HEK293T (cell line): ENCODE data around the gene IL1RAPL1.

Experiments
- CTCF ChIA-PET: fragments of 350-600 bp; formaldehyde crosslinking; extraction: SDS; loops from one replicate; lab custom pipeline; 2021; ENCODE audit warnings: antibody characterized with exemption, inconsistent platforms; lab: Yijun Ruan, JAX
- POLR2A ChIA-PET: fragments of 350-600 bp; formaldehyde crosslinking; extraction: SDS; loops from one replicate; lab custom pipeline; 2020; ENCODE audit warnings: antibody characterized with exemption, inconsistent platforms; lab: Yijun Ruan, JAX
- DNase-seq: peaks from one replicate; pipeline ENCODE4 v3.0.0; 2012; ENCODE audit warnings: mixed read lengths; ENCODE audit errors: extremely low spot score
- ARNT ChIP-seq: fragments of 450-650 bp; IDR thresholded peaks from 2 replicates; pipeline ENCODE4 v1.6.1; 2017; ENCODE audit warnings: mild to moderate bottlenecking
- BHLHE40 ChIP-seq: fragments of 450-650 bp; IDR thresholded peaks from 2 replicates; pipeline ENCODE4 v1.6.1; 2016; ENCODE audit warnings: mild to moderate bottlenecking, moderate library complexity, borderline replicate concordance
- CTBP1 ChIP-seq: fragments of 450-650 bp; IDR thresholded peaks from 2 replicates; pipeline ENCODE4 v1.6.1; 2016; ENCODE audit warnings: borderline replicate concordance
- ELF4 ChIP-seq: fragments of 450-650 bp; IDR thresholded peaks from 2 replicates; pipeline ENCODE4 v1.6.1; 2017; ENCODE audit warnings: antibody characterized with exemption
- FOXA1 ChIP-seq: fragments of 450-650 bp; IDR thresholded peaks from 2 replicates; pipeline ENCODE4 v1.6.1; 2016; ENCODE audit warnings: mild to moderate bottlenecking
- FOXK2 ChIP-seq: fragments of 450-650 bp; IDR thresholded peaks from 2 replicates; pipeline ENCODE4 v1.6.1; 2016; ENCODE audit warnings: mild to moderate bottlenecking
- FOXM1 ChIP-seq: fragments of 450-650 bp; IDR thresholded peaks from 2 replicates; pipeline ENCODE4 v1.6.1; 2017; ENCODE audit warnings: mild to moderate bottlenecking, borderline replicate concordance
- HDGF ChIP-seq: fragments of 450-650 bp; IDR thresholded peaks from 2 replicates; pipeline ENCODE4 v1.6.1; 2017; ENCODE audit warnings: antibody characterized with exemption, borderline replicate concordance
- L3MBTL2 ChIP-seq: fragments of 450-650 bp; conservative IDR thresholded peaks from 2 replicates; pipeline ENCODE4 v1.6.1; 2016; ENCODE audit warnings: mild to moderate bottlenecking
- LEF1 ChIP-seq: fragments of 450-650 bp; IDR thresholded peaks from 2 replicates; pipeline ENCODE4 v1.6.1; 2017; ENCODE audit warnings: mild to moderate bottlenecking, borderline replicate concordance
- NFRKB ChIP-seq: fragments of 450-650 bp; IDR thresholded peaks from 2 replicates; pipeline ENCODE4 v1.6.1; 2016; ENCODE audit warnings: mild to moderate bottlenecking, moderate library complexity
- SP1 ChIP-seq: fragments of 450-650 bp; IDR thresholded peaks from 2 replicates; pipeline ENCODE4 v1.6.1; 2017
- SUZ12 ChIP-seq: fragments of 450-650 bp; IDR thresholded peaks from 2 replicates; pipeline ENCODE4 v1.6.1; 2016; ENCODE audit warnings: mild to moderate bottlenecking
- TARDBP ChIP-seq: fragments of 450-650 bp; IDR thresholded peaks from 2 replicates; pipeline ENCODE4 v1.6.1; 2016
- ZNF384 ChIP-seq: fragments of 450-650 bp; IDR thresholded peaks from 2 replicates; pipeline ENCODE4 v1.6.1; 2016
- TF ChIP-seq, protein P1 (sequence below): fragments of 450-650 bp; IDR thresholded peaks from 2 replicates; pipeline ENCODE4 v1.6.1; 2016

IL1RAPL1 gene

DNA sequence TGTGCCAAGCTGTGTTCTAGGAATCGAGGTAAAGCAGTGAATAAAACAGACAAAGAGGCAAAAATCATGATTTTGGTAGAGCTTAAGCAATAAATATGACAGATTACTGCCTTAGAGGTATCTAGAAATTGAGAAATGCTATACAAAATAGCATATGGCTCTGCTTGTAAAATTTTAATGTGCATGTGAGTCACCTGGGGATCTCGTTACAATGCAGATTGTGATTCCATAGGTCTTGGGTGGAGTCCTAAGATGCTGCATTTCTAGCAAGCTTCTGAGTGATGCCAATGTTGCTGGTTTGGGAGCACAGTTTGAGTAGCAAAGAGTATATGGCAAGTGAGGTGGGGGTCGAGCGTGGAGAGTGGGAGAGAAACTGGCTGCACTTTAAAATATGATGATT, 930.9 kb downstream of the IL1RAPL1 start:
- POLR2A ChIA-PET: no interaction called here
- CTCF ChIA-PET: no interaction called here
- TF ChIP-seq BHLHE40 (no peak), CTBP1 (no peak), SUZ12 (no peak), NFRKB (no peak), HDGF (no peak), ZNF384 (no peak), TARDBP (no peak), ELF4 (no peak), FOXK2 (no peak), ARNT (no peak), FOXM1 (no peak), FOXA1 (no peak), SP1 (no peak), LEF1 (no peak), L3MBTL2 (no peak)
- TF ChIP-seq, protein P1, sequence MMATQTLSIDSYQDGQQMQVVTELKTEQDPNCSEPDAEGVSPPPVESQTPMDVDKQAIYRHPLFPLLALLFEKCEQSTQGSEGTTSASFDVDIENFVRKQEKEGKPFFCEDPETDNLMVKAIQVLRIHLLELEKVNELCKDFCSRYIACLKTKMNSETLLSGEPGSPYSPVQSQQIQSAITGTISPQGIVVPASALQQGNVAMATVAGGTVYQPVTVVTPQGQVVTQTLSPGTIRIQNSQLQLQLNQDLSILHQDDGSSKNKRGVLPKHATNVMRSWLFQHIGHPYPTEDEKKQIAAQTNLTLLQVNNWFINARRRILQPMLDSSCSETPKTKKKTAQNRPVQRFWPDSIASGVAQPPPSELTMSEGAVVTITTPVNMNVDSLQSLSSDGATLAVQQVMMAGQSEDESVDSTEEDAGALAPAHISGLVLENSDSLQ: no peak
- no peak for DNase-seq

DNA sequence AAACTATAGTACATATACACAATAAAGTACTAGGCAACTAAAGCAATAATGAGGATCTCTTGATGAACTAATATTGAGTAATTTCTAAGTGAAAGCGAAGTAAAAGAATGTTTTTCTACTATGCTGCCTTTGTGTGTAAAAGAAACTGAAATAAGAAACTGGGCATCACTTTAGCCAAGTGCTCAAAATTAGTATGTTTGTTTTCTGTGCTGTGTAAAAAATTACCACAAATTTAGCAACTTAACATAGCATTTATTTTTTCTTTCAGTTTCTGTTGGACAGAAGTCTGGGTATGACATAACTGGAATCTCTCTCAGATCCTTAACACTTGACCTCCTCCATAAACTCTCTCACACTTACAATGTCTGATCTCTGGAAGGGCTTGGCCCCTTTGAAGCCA, 941.0 kb downstream of the IL1RAPL1 start:
- POLR2A ChIA-PET: no interaction called here
- CTCF ChIA-PET: no interaction called here
- DNase-seq: no peak
- TF ChIP-seq NFRKB (no peak), SP1 (no peak), SUZ12 (no peak), FOXK2 (no peak), ELF4 (no peak), BHLHE40 (no peak), L3MBTL2 (no peak), FOXM1 (no peak), LEF1 (no peak), CTBP1 (no peak)
- TF ChIP-seq, protein P1: no peak

- no peak for TF ChIP-seq ZNF384
- no peak for TF ChIP-seq NFRKB
- no peak for TF ChIP-seq FOXA1
- ChIA-PET POLR2A (no interaction called here), CTCF (no interaction called here)
- no peak for DNase-seq
These were observed 943.3 kb downstream of the IL1RAPL1 start for GRCh38 chrX:29530501-29530900.

DNA sequence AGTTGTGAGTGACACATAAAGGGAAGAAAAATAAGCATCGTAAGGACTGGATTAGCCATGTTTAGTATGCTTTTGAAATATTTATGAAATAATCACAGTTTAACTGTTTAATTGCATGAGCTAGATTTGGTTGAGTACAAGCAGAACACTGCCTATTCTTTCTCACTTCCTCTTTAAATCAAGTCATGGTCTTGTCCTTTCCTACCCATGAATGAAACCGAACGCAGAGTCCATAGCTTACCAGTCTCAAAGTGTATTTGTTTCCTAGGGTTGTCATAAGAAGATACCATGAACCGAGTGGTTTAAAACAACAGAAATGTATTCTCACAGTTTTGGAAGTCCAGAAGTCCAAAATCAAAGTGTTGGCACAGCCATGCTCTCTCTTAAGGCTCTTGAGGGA, 944.1 kb downstream of the IL1RAPL1 start:
- ChIA-PET CTCF (no interaction called here), POLR2A (no interaction called here)
- no peak for TF ChIP-seq CTBP1
- no peak for DNase-seq

- ChIA-PET POLR2A (no interaction called here), CTCF (no interaction called here)
- TF ChIP-seq FOXM1 (no peak), ZNF384 (no peak), SP1 (no peak), FOXA1 (no peak), ARNT (no peak), ELF4 (no peak), TARDBP (no peak), HDGF (no peak), FOXK2 (no peak)
- DNase-seq: no peak
These were observed 948.2 kb downstream of the IL1RAPL1 start for GRCh38 chrX:29535212-29536162.

GRCh38 chrX:29541038-29541437, 953.8 kb downstream of the IL1RAPL1 start:
- ChIA-PET POLR2A (no interaction called here), CTCF (no interaction called here)
- TF ChIP-seq SUZ12 (no peak), FOXA1 (no peak), ELF4 (no peak), HDGF (no peak), ZNF384 (no peak), CTBP1 (no peak), LEF1 (no peak), TARDBP (no peak), FOXK2 (no peak), L3MBTL2 (no peak), ARNT (no peak), NFRKB (no peak)
- TF ChIP-seq, protein P1: no peak
- no peak for DNase-seq

DNA sequence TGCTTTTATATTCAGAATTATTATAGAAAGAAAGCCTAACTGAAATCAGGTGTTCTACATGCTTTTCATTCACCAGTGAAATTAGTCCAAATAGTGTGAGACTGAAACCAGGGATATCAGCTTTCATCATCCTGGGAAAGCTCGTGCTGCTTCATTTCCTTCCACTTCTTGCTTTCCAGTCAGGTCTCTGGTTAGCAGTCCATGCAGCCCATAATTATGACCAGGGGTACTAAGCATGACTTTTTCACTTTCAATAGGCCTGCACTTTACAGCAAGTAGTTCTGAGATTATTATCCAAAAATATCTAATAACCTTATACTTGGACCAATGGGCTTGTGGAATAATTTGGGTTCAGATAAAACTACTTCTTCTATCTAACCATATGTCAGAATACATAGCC, 954.9 kb downstream of the IL1RAPL1 start:
- no peak for TF ChIP-seq TARDBP
- no peak for TF ChIP-seq SP1
- TF ChIP-seq FOXA1: no peak
- TF ChIP-seq, protein P1: no peak
- no peak for TF ChIP-seq LEF1
- no peak for TF ChIP-seq ARNT
- no peak for DNase-seq
- ChIA-PET POLR2A (no interaction called here), CTCF (interaction anchor here (0.6 kb wide), 1 partner anchor 27 kb away, joined by 3 read pairs; no protein-coding TSS in a partner anchor)
